ENCODE data around the gene TXN2.

TXN2 gene

DNA sequence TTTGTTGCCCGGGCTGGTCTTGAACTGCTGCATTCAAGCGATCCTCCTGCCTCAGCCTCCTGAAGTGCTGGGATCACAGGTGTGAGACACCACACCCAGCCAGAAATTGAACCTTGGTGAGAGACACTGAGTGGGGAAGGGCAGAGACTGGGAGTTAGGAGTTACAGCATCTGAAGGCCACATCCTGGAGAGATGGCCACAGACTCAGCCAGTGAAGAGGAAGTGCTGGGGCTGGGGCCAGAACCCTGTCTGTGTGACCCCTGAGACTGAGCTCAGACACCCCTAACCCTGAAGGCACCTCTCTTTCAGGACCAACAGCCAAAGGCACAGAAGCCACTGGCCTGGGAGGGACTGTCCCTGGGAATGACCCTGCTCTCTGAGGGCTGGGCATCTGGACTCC is 33.8 kb downstream of the TXN2 start:
- Histone ChIP-seq H3K36me3 (ENCODE audit: control insufficient read depth in 1 of 2, insufficient read depth in 2 of 2, low read depth in 1 of 2, low read length in 2 of 2) (no peaks in the 10 kb centered on the region), H3K18ac (ENCODE audit: low read depth in 1 of 2, low read length in 2 of 2) (peak overlapping the region in 1 of 2 experiments; percentile 25), H4K8ac (ENCODE audit: low read length) (peak overlapping the region; percentile 32), H3K23ac (ENCODE audit: low read length in 2 of 2) (no peak overlapping the region), H3K27ac (ENCODE audit: low read length, poor library complexity, severe bottlenecking) (no peak overlapping the region), H3K14ac (ENCODE audit: low read length in 2 of 2) (no peak overlapping the region), H2BK5ac (ENCODE audit: low read depth, low read length, poor library complexity, severe bottlenecking) (no peak overlapping the region), H4K91ac (ENCODE audit: low read length) (peak overlapping the region; percentile 11), H3K4me3 (ENCODE audit: insufficient read depth in 1 of 2, low read depth in 1 of 2, low read length in 2 of 2) (no peak overlapping the region), H3K4me2 (ENCODE audit: low read length, poor library complexity, severe bottlenecking) (no peak overlapping the region), H2AFZ (ENCODE audit: low read depth, low read length) (no peak overlapping the region), H2BK12ac (ENCODE audit: low read length in 2 of 2) (peak overlapping the region; percentile 66 to 97), H3K79me1 (replicated peaks; ENCODE audit: low read length, poor library complexity, severe bottlenecking) (no peaks in the 10 kb centered on the region), H2AK5ac (ENCODE audit: low read length, severe bottlenecking) (peak overlapping the region; percentile 89), H2BK15ac (ENCODE audit: low read depth, poor library complexity, severe bottlenecking) (no peak overlapping the region), H3K27me3 (ENCODE audit: control insufficient read depth in 1 of 2, insufficient read depth in 1 of 2, low read length in 2 of 2) (no peaks in the 10 kb centered on the region), H3K9me3 (ENCODE audit: control insufficient read depth, low read length) (no peaks in the 10 kb centered on the region), H3K4me1 (ENCODE audit: control insufficient read depth, insufficient read depth, low read depth, low read length) (peaks cover 26% of the 10 kb centered on the region), H3K9ac (ENCODE audit: low read length) (no peak overlapping the region), H2BK120ac (ENCODE audit: low read depth, low read length) (peak overlapping the region; percentile 6), H3K4ac (ENCODE audit: low read depth in 1 of 2, low read length in 2 of 2) (peak overlapping the region in 1 of 2 experiments; percentile 65)
- no peak for DNase-seq
- 89% methylated on average over 2 of the region's 2 CpGs for WGBS

- Histone ChIP-seq H3K27ac (ENCODE audit: low read length, poor library complexity, severe bottlenecking) (peak overlapping the region; percentile 88), H3K9ac (ENCODE audit: low read length) (peak overlapping the region; percentile 64), H3K4ac (ENCODE audit: low read depth in 1 of 2, low read length in 2 of 2) (peak overlapping the region; percentile 29 to 68), H4K91ac (ENCODE audit: low read length) (peak overlapping the region; percentile 90), H3K4me3 (ENCODE audit: insufficient read depth in 1 of 2, low read depth in 1 of 2, low read length in 2 of 2) (peak overlapping the region in 1 of 2 experiments; percentile 52), H3K4me2 (ENCODE audit: low read length, poor library complexity, severe bottlenecking) (no peak overlapping the region), H2AFZ (ENCODE audit: low read depth, low read length) (no peak overlapping the region), H2BK15ac (ENCODE audit: low read depth, poor library complexity, severe bottlenecking) (no peak overlapping the region), H2BK12ac (ENCODE audit: low read length in 2 of 2) (peak overlapping the region; percentile 8 to 28), H3K9me3 (ENCODE audit: control insufficient read depth, low read length) (no peaks in the 10 kb centered on the region), H2BK120ac (ENCODE audit: low read depth, low read length) (no peak overlapping the region), H3K14ac (ENCODE audit: low read length in 2 of 2) (peak overlapping the region in 1 of 2 experiments; percentile 26), H2AK5ac (ENCODE audit: low read length, severe bottlenecking) (peak overlapping the region; percentile 72), H3K79me1 (replicated peaks; ENCODE audit: low read length, poor library complexity, severe bottlenecking) (no peaks in the 10 kb centered on the region), H2BK5ac (ENCODE audit: low read depth, low read length, poor library complexity, severe bottlenecking) (no peak overlapping the region), H4K8ac (ENCODE audit: low read length) (peak overlapping the region; percentile 55), H3K27me3 (ENCODE audit: control insufficient read depth in 1 of 2, insufficient read depth in 1 of 2, low read length in 2 of 2) (no peaks in the 10 kb centered on the region), H3K36me3 (ENCODE audit: control insufficient read depth in 1 of 2, insufficient read depth in 2 of 2, low read depth in 1 of 2, low read length in 2 of 2) (no peaks in the 10 kb centered on the region), H3K18ac (ENCODE audit: low read depth in 1 of 2, low read length in 2 of 2) (peak overlapping the region; percentile 77 to 82), H3K4me1 (ENCODE audit: control insufficient read depth, insufficient read depth, low read depth, low read length) (peaks cover 23% of the 10 kb centered on the region), H3K23ac (ENCODE audit: low read length in 2 of 2) (no peak overlapping the region)
- peak; percentile 91 for DNase-seq
- 56% methylated on average over 8 of the region's 8 CpGs for WGBS
Measured at GRCh38 chr22:36445158-36445668, 36.2 kb downstream of the TXN2 start.

DNA sequence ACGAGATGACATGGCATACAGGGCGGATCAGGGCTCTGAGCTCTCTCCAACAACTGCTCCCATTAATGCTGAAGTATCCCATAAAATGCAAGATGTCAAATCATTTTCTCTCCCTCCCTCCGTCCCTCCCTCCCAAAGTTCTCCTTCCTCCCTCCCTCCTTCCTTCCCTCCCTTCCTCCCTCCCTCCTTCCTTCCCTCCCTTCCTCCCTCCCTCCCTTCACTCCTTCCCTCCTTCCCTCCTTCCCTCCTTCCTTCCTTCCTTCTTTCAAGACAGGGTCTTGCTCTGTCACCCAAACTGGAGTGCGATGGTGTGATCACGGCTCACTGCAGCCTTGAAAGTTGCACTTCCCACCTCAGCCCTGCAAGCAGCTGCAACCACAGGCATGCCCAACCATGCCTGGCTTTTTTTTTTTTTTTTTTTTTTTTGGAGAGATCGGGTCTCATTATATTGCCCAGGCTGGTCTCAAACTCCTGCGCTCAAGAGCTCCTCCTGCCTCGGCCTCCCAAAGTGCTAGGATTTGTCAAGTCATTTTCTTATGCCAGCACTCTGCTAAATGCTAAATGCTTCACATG is 38.2 kb downstream of the TXN2 start:
- H2BK5ac ChIP-seq (ENCODE audit: low read depth, low read length, poor library complexity, severe bottlenecking): no peak overlapping the region

GRCh38 chr22:36442506-36443197 is 38.8 kb downstream of the TXN2 start:
- H3K4me1 ChIP-seq (ENCODE audit: control insufficient read depth, insufficient read depth, low read depth, low read length): peaks cover 23% of the 10 kb centered on the region
- H3K18ac ChIP-seq (ENCODE audit: low read depth in 1 of 2, low read length in 2 of 2): peak overlapping the region; percentile 23 to 77
- no peak overlapping the region for H3K4me2 ChIP-seq (ENCODE audit: low read length, poor library complexity, severe bottlenecking)
- no peak overlapping the region for H3K9ac ChIP-seq (ENCODE audit: low read length)
- no peak overlapping the region for H3K23ac ChIP-seq (ENCODE audit: low read length in 2 of 2)
- H3K79me1 ChIP-seq (replicated peaks; ENCODE audit: low read length, poor library complexity, severe bottlenecking): no peaks in the 10 kb centered on the region
- H3K4ac ChIP-seq (ENCODE audit: low read depth in 1 of 2, low read length in 2 of 2): peak overlapping the region; percentile 30 to 77
- H2AFZ ChIP-seq (ENCODE audit: low read depth, low read length): no peak overlapping the region
- no peak overlapping the region for H2BK5ac ChIP-seq (ENCODE audit: low read depth, low read length, poor library complexity, severe bottlenecking)
- 86% methylated on average over 12 of the region's 12 CpGs for WGBS
- H2AK5ac ChIP-seq (ENCODE audit: low read length, severe bottlenecking): peak overlapping the region; percentile 94
- no peaks in the 10 kb centered on the region for H3K9me3 ChIP-seq (ENCODE audit: control insufficient read depth, low read length)
- H4K91ac ChIP-seq (ENCODE audit: low read length): peak overlapping the region; percentile 91
- H3K27ac ChIP-seq (ENCODE audit: low read length, poor library complexity, severe bottlenecking): no peak overlapping the region
- no peak overlapping the region for H3K4me3 ChIP-seq (ENCODE audit: insufficient read depth in 1 of 2, low read depth in 1 of 2, low read length in 2 of 2)
- peak overlapping the region; percentile 97 for H2BK15ac ChIP-seq (ENCODE audit: low read depth, poor library complexity, severe bottlenecking)
- no peak for DNase-seq
- H3K36me3 ChIP-seq (ENCODE audit: control insufficient read depth in 1 of 2, insufficient read depth in 2 of 2, low read depth in 1 of 2, low read length in 2 of 2): no peaks in the 10 kb centered on the region
- peak overlapping the region; percentile 24 for H4K8ac ChIP-seq (ENCODE audit: low read length)
- peak overlapping the region; percentile 15 for H2BK120ac ChIP-seq (ENCODE audit: low read depth, low read length)
- peak overlapping the region in 1 of 2 experiments; percentile 93 for H2BK12ac ChIP-seq (ENCODE audit: low read length in 2 of 2)
- peak overlapping the region in 1 of 2 experiments; percentile 81 for H3K14ac ChIP-seq (ENCODE audit: low read length in 2 of 2)
- no peaks in the 10 kb centered on the region for H3K27me3 ChIP-seq (ENCODE audit: control insufficient read depth in 1 of 2, insufficient read depth in 1 of 2, low read length in 2 of 2)

More for the DNA sequence above, 38.2 kb downstream of the TXN2 start:
- peak overlapping the region; percentile 94 for H2AK5ac ChIP-seq (ENCODE audit: low read length, severe bottlenecking)
- H2AFZ ChIP-seq (ENCODE audit: low read depth, low read length): no peak overlapping the region
- peak overlapping the region in 1 of 2 experiments; percentile 23 for H3K18ac ChIP-seq (ENCODE audit: low read depth in 1 of 2, low read length in 2 of 2)
- peak overlapping the region in 1 of 2 experiments; percentile 77 for H3K4ac ChIP-seq (ENCODE audit: low read depth in 1 of 2, low read length in 2 of 2)
- peak overlapping the region in 1 of 2 experiments; percentile 64 for H2BK12ac ChIP-seq (ENCODE audit: low read length in 2 of 2)
- H2BK15ac ChIP-seq (ENCODE audit: low read depth, poor library complexity, severe bottlenecking): peak overlapping the region; percentile 74
- no peak overlapping the region for H3K4me2 ChIP-seq (ENCODE audit: low read length, poor library complexity, severe bottlenecking)
- no peak overlapping the region for H3K27ac ChIP-seq (ENCODE audit: low read length, poor library complexity, severe bottlenecking)
- no peaks in the 10 kb centered on the region for H3K27me3 ChIP-seq (ENCODE audit: control insufficient read depth in 1 of 2, insufficient read depth in 1 of 2, low read length in 2 of 2)
- H3K79me1 ChIP-seq (replicated peaks; ENCODE audit: low read length, poor library complexity, severe bottlenecking): no peaks in the 10 kb centered on the region
- no peak overlapping the region for H3K23ac ChIP-seq (ENCODE audit: low read length in 2 of 2)
- no peak overlapping the region for H3K9ac ChIP-seq (ENCODE audit: low read length)
- WGBS: 71% methylated on average over 7 of the region's 8 CpGs
- no peaks in the 10 kb centered on the region for H3K36me3 ChIP-seq (ENCODE audit: control insufficient read depth in 1 of 2, insufficient read depth in 2 of 2, low read depth in 1 of 2, low read length in 2 of 2)
- H4K91ac ChIP-seq (ENCODE audit: low read length): peak overlapping the region; percentile 91
- peak overlapping the region; percentile 24 for H4K8ac ChIP-seq (ENCODE audit: low read length)
- H3K9me3 ChIP-seq (ENCODE audit: control insufficient read depth, low read length): no peaks in the 10 kb centered on the region
- H3K4me3 ChIP-seq (ENCODE audit: insufficient read depth in 1 of 2, low read depth in 1 of 2, low read length in 2 of 2): no peak overlapping the region
- peaks cover 24% of the 10 kb centered on the region for H3K4me1 ChIP-seq (ENCODE audit: control insufficient read depth, insufficient read depth, low read depth, low read length)
- no peak overlapping the region for H3K14ac ChIP-seq (ENCODE audit: low read length in 2 of 2)
- H2BK120ac ChIP-seq (ENCODE audit: low read depth, low read length): no peak overlapping the region
- peak; percentile 53 for DNase-seq
